ENCODE measurements around the gene GVQW3. TPM values are rescaled to one million over a fixed set of nuclear protein-coding genes. Genes with fewer than 3 reads are reported as not detected.

GVQW3 gene
- total RNA-seq, 1 experiment from 2014 or later = 4.7 TPM

- TF ChIP-seq YY1 (IDR thresholded peaks at IDR 0.05; ENCODE audit: extremely low read depth, insufficient replicate concordance, low read depth, low read length) = peak; percentile 96
- TF ChIP-seq ELF1 (IDR thresholded peaks at IDR 0.05; ENCODE audit: borderline replicate concordance, low read depth) = no peak
- peak; percentile 95 for TF ChIP-seq POLR2A (IDR thresholded peaks at IDR 0.05; ENCODE audit: borderline replicate concordance, extremely low read depth, insufficient read depth, insufficient read length)
Measured at GRCh38 chr11:76444384-76445120, 63.4 kb downstream of the GVQW3 start, which contains the start of gene EMSY (continued).

GRCh38 chr11:76445121-76446084, 64.3 kb downstream of the GVQW3 start:
- DNase-seq (ENCODE audit: low read depth, low spot score) = peak; percentile 79
- ATAC-seq = peak; percentile 80
- H3K27ac ChIP-seq (ENCODE audit: low read depth, low read length) = peak overlapping the region; percentile 86
- H3K9ac ChIP-seq (ENCODE audit: low read length) = peak overlapping the region; percentile 94
- H3K9me2 ChIP-seq (ENCODE audit: insufficient read depth) = no peaks in the 10 kb centered on the region
- H3K9me3 ChIP-seq (ENCODE audit: control insufficient read depth in 1 of 2, insufficient read depth in 1 of 2, low read depth in 1 of 2, low read length in 2 of 2) = no peaks in the 10 kb centered on the region
- H3K4me2 ChIP-seq (ENCODE audit: low read length) = peak overlapping the region; percentile 75
- H3K4me3 ChIP-seq (replicated peaks in 1 of 2; ENCODE audit: low read depth in 1 of 2, low read length in 2 of 2) = peak overlapping the region; percentile 86 to 96
- ChIA-PET CTCF (interaction anchor here (1.1 kb wide), 1 partner anchor 23 kb away, joined by 3 read pairs; no protein-coding TSS in a partner anchor), RAD21 (ENCODE audit: low non-redundant PET in 1 of 2, low total read pairs in 2 of 2, uncharacterized antibody in 2 of 2, unreplicated experiment in 2 of 2) (no interaction called here), POLR2A (no interaction called here)
- no peaks in the 10 kb centered on the region for H3K27me3 ChIP-seq (ENCODE audit: insufficient read depth, low read length)
- no peak overlapping the region for H2AFZ ChIP-seq (ENCODE audit: low read depth, low read length, poor library complexity, severe bottlenecking)
- H3K36me3 ChIP-seq (ENCODE audit: control insufficient read depth in 1 of 2, insufficient read depth in 2 of 2, low read length in 2 of 2) = peaks cover 0 to 9% of the 10 kb centered on the region in 2 experiments; a peak in 3 of 4 replicates
- intact Hi-C loops (cut with micrococcal nuclease) = no loop called here
- no peaks in the 10 kb centered on the region for H4K20me1 ChIP-seq (ENCODE audit: insufficient read depth)
- peaks cover 51% of the 10 kb centered on the region for H3K79me2 ChIP-seq (ENCODE audit: insufficient read depth, low read length)
- TF ChIP-seq ZFX (IDR thresholded peaks at IDR 0.05) (no peak), YY1 (IDR thresholded peaks at IDR 0.05; ENCODE audit: extremely low read depth, insufficient replicate concordance, low read depth, low read length) (peak; percentile 15), POLR2AphosphoS5 (IDR thresholded peaks at IDR 0.05; ENCODE audit: low read depth, low read length) (peak; percentile 79), SIN3A (IDR thresholded peaks at IDR 0.05; ENCODE audit: low read depth) (peak; percentile 32), REST (IDR thresholded peaks at IDR 0.05; ENCODE audit: low read depth) (no peak), CTCF (IDR thresholded peaks at IDR 0.05 in 2 of 3, conservative IDR thresholded peaks at IDR 0.05 in 1 of 3; ENCODE audit: borderline replicate concordance in 1 of 3, insufficient read depth in 1 of 3, low read depth in 2 of 3, low read length in 2 of 3) (peak in 2 of 3 experiments; percentile 1 to 21; a peak in 1 of 6 replicates)
- peaks cover 6 to 10% of the 10 kb centered on the region in 2 experiments for H3K4me1 ChIP-seq (ENCODE audit: control insufficient read depth in 1 of 2, insufficient read depth in 2 of 2, low read length in 2 of 2)
- BruUV-seq (replicated peaks) = TSS peak; percentile 64

Measured in HCT116 (cell line).